Measurements from ENCODE around the gene ACTL6B. TPM values are rescaled to one million over a fixed set of nuclear protein-coding genes. Genes with fewer than 3 reads are reported as not detected.

The ACTL6B gene
- total and polyA plus RNA-seq, 9 of the 15 experiments (the other 6 are each of a cell fraction or from before 2014, with no cell fraction given): not detected

GRCh38 chr7:100673302-100673941 lies 17.2 kb upstream of the ACTL6B start, which contains the start of gene GNB2 (continued):
- TF ChIP-seq MGA (IDR thresholded peaks at IDR 0.05): no peak; the same call in 1 of the 2 replicates
- peak; percentile 99 for TF ChIP-seq CXXC5 (CRISPR knock-in tag; IDR thresholded peaks at IDR 0.05)
- peak; percentile 63; the same call in 1 of the 2 replicates for TF ChIP-seq ESRRA (IDR thresholded peaks at IDR 0.05; ENCODE audit: borderline replicate concordance, low read depth)
- TF ChIP-seq ZBTB40 (IDR thresholded peaks at IDR 0.05): no peak
- no peak for TF ChIP-seq ZBTB40 (CRISPR knock-in tag; IDR thresholded peaks at IDR 0.05)
- TF ChIP-seq THRAP3 (IDR thresholded peaks at IDR 0.05; ENCODE audit: borderline replicate concordance): no peak

All from K562 (cell line).